Astrocyte of the spinal cord (primary cell): ENCODE results near the gene ATP9B.

Experiments
- DNase-seq: peaks from one replicate; pipeline ENCODE4 v3.0.0; 2011; ENCODE audit warnings: low read depth, low spot score
- H3K4me3 ChIP-seq: 2 replicates; pipeline ENCODE4 v1.5.1; 2011; ENCODE audit warnings: low read depth, mild to moderate bottlenecking, low read length, moderate library complexity
- CTCF ChIP-seq: IDR thresholded peaks from 2 replicates; pipeline ENCODE4 v1.5.1; 2012; ENCODE audit warnings: low read depth, mild to moderate bottlenecking, low read length, inconsistent platforms
- in situ Hi-C: cut with HindIII; loops from 2 replicates; pipeline ENCODE4 v1.10.0; 2017; ENCODE audit warnings: low sequenced_read_pairs

Gene ATP9B

GRCh38 chr18:79092874-79093273 is 23.7 kb downstream of the ATP9B start:
- in situ Hi-C loops = no loop called here
- no peak for TF ChIP-seq CTCF
- peak; percentile 6 for DNase-seq
- no peak overlapping the region for H3K4me3 ChIP-seq

- H3K4me3 ChIP-seq = no peak overlapping the region
- in situ Hi-C loops = no loop called here
- no peak for DNase-seq
- TF ChIP-seq CTCF = no peak
Observed at GRCh38 chr18:79093986-79094385, 24.8 kb downstream of the ATP9B start.

GRCh38 chr18:79095216-79095615 is 26.0 kb downstream of the ATP9B start:
- no peak for TF ChIP-seq CTCF
- DNase-seq = no peak
- in situ Hi-C loops = no loop called here
- no peak overlapping the region for H3K4me3 ChIP-seq

- TF ChIP-seq CTCF = no peak
- in situ Hi-C loops = no loop called here
- DNase-seq = no peak
- no peak overlapping the region for H3K4me3 ChIP-seq
Observed at GRCh38 chr18:79100944-79101343, 31.8 kb downstream of the ATP9B start.

GRCh38 chr18:79102886-79103285 is 33.7 kb downstream of the ATP9B start:
- in situ Hi-C loops = no loop called here
- no peak for DNase-seq
- no peak for TF ChIP-seq CTCF
- no peak overlapping the region for H3K4me3 ChIP-seq

GRCh38 chr18:79104137-79104536 is 34.9 kb downstream of the ATP9B start:
- no peak overlapping the region for H3K4me3 ChIP-seq
- TF ChIP-seq CTCF = no peak
- DNase-seq = no peak
- in situ Hi-C loops = no loop called here

- in situ Hi-C loops = no loop called here
- no peak for TF ChIP-seq CTCF
- no peak overlapping the region for H3K4me3 ChIP-seq
- DNase-seq = no peak
Observed at GRCh38 chr18:79105455-79105854, 36.3 kb downstream of the ATP9B start.
